ENCODE data around the gene AMZ1.

Gene AMZ1, protein sequence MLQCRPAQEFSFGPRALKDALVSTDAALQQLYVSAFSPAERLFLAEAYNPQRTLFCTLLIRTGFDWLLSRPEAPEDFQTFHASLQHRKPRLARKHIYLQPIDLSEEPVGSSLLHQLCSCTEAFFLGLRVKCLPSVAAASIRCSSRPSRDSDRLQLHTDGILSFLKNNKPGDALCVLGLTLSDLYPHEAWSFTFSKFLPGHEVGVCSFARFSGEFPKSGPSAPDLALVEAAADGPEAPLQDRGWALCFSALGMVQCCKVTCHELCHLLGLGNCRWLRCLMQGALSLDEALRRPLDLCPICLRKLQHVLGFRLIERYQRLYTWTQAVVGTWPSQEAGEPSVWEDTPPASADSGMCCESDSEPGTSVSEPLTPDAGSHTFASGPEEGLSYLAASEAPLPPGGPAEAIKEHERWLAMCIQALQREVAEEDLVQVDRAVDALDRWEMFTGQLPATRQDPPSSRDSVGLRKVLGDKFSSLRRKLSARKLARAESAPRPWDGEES

DNA sequence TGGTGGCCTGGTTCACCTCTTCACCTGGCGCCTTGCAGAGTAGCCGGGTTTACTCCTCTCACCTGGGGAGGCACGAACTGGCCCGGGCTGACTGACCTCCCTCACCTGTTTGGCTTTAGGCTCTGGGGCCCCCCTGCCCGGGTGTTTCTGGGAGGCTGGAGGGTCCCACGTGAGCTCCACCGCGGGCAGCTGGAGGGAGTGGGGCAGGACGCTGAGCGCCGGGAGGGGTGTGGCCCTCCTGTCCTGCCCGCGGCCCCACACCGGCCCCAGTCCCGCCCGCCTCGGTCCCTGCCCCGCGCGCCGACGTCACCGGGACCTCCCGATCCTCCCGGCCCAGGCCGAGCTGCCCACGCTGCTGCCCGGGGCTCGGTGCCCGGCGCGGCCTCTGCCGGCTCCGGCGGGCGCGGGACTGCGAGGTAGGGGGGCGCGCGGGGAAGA is at the start of gene AMZ1:
Gene AMZ1 (plus strand): TSS at position 322 of the 438 bp plus-strand sequence. CDS start 12,250 bp downstream, outside the sequence.
- no peak for DNase-seq

DNA sequence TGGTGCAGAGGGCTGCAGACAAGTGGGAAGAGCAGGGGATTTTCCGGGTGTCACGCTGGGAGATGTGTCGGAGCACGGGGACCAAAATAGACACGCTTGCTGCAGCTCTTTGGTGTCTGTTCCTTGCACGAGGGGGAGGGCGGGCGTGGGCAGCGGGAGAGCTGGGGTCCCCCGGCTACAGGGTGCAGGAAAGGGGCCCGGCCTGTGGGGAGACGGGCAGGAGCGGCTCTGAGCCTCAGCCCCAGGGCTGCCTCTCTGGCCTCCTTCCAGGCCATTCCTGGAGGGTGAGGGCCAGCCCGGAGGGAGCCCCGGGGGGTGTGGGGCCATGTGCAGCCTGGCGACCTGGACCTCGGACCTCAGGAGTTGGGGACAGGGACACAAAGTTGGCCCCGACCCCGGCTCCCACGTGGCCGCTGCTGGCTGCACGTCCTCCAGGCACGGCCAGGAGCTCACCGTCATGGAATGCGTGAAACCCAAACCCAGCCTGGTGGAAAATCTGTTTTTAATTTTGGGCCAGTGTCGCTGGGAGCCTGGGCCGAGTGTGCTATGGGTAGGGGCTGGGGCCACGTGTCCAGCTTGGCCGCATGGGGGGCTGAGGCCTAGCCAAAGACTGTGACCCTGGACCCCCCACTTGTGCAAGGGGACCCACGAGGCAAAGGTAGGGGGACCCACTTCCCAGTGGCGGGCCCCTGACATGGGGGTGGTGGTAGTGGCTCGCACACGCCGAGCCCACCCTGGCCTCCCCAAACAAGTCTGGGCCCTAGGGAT is 49.6 kb upstream of the AMZ1 start:
- peak; percentile 34 for DNase-seq

- no peak for DNase-seq
These were observed 48.8 kb upstream of the AMZ1 start for GRCh38 chr7:2639181-2639681.

DNA sequence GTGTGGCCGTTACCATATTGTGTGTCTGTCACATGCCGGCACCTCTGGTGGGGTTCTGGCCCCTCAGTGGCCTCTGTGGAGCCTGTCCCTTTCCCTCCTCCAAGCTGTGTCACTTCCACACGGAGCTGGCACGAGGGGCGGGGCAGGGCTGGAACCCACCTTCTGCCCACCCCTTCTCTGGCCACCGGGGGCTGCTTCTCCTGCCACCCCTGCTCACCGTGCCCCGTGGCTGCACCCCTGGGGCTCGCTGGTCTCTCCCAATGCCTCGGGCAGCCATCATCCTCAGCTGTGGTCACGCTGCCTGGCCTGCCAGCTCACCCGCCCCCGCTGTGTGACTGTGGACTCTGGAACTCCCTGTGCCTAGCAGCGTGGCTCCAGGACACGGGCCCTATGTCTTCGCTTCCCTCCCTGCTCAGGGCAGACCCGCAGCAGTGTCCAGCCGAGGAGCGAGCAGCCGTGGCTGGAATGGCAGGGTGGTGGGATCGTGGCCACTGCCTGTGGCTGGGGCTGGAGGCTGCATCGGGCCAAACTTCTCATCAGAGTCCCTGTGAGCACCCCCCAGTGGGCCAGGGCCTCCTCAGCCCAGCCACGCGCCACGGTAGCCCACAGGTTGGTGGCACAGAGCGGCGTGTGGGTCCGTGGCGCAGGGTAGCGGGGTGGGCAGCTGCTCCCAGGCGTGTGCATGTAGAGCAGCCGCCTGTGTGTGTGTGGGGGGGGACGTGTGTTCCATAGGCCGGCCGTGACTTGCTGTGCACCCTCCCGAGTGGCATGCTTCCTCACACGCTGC is 48.1 kb upstream of the AMZ1 start:
- no peak for DNase-seq

- DNase-seq = no peak
These were observed 47.5 kb upstream of the AMZ1 start for GRCh38 chr7:2640482-2640830.

GRCh38 chr7:2640846-2641316 is 47.1 kb upstream of the AMZ1 start:
- DNase-seq = no peak

DNA sequence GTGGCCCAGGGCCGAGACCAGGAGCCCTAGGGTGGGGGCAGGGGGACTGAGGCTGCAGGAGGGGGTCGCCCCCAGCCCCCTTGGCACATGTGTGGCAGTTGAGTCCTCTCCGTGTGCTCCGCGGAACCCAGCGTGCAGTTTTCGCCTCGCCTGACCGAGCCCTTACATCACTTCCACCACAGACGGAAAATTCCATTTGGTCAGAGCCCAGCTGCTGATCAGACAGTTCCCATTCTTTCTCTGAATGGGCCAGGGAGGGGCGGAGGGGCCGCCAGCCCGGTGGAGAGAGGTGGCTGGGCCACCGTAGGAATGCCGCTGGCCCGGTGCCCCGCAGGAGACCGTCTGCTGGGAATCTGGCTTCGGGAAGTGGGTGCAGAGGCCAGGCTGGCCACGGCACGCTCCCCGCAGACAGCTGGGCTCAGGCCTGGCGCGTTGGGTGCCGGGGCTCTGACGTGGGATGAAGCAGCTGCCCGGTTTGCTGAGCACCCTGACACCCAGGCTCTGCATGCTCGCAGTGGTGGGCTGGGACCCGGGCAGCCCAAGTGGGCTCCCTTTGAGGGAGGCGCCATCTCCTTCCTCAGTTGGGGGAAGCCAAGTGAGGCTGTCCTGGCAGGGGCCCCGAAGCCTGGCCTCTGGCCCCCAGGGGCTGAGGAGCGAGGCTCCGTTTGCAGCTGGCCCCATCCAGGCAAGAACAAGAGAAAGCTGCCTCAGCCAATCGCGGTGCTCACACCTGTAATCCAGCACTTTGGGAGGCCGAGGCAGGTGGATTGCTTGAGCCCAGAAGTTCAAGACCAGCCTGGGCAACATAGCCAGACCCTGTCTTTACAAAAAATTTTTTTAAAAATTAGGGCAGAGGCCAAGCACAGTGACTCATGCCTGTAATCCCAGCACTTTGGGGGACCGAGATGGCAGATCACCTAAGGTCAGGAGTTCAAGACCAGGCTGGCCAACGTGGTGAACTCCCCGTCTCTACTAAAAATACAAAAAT is 46.3 kb upstream of the AMZ1 start:
- DNase-seq = no peak

GRCh38 chr7:2643386-2644219 is 44.4 kb upstream of the AMZ1 start:
- no peak for DNase-seq

- no peak for DNase-seq
These were observed 43.8 kb upstream of the AMZ1 start for GRCh38 chr7:2644220-2644561.

GRCh38 chr7:2644562-2645273 is 43.3 kb upstream of the AMZ1 start:
- DNase-seq = no peak

GRCh38 chr7:2645274-2645868 is 42.6 kb upstream of the AMZ1 start:
- no peak for DNase-seq

DNA sequence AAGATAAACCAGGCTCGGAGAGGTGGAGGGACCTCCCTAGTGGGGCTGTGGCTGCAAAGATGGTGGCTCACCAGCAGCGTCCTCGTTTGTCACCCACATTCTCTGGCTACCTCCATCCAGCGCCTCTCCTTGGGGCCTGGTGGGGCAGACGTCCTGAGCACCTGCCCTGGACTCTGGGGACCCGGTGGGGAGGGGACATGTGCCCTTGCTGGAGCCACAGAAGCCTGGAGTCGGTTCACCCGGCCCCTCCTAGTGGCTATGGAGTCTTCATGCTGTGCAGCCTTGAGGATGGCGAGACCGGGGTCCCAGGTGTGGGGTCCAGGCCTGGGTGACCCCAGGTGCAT is 41.7 kb upstream of the AMZ1 start:
- no peak for DNase-seq

GRCh38 chr7:2646680-2647571 is 41.1 kb upstream of the AMZ1 start:
- no peak for DNase-seq

GRCh38 chr7:2647594-2648172 is 40.3 kb upstream of the AMZ1 start:
- no peak for DNase-seq

- no peak for DNase-seq
These were observed 38.7 kb upstream of the AMZ1 start for GRCh38 chr7:2649139-2649838.

GRCh38 chr7:2649991-2650390 is 38.0 kb upstream of the AMZ1 start:
- no peak for DNase-seq

DNA sequence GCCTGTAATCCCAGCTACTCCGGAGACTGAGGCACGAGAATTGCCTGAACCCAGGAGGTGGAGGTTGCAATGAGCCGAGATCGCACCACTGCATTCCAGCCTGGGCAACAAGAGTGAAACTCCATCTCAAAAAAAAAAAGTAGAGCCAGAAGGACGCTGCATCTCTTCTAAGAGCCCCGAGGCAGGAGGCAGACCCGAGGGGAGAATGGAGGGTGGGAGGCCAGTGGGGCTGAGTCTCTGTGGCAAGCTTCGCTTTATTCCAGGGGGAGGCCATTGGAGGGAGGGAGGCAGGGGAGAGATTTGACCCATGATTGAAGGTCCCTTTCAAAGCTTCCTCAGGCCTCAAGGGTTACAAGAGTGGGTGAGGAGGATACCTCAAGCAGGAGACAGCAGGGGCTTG is 37.6 kb upstream of the AMZ1 start:
- DNase-seq = no peak

DNA sequence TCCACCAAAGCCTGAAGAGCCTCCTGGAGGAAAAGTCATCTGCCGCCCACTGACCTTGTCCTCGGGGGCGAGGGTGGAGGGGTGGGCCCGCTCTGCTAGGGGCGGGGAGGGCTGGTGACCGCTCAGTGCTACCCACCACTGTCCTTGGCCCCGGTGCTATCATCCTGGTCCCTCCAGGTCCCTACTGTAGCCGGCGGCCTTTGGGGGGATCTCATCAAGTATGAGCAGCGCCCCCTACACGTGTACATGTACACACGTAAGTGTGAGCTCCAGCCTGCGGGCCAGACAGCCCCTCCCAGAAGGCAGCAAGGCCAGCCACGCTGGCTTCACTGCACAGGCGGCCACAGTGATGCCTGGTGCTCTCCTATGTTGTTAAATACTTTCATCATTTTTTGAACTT is 36.7 kb upstream of the AMZ1 start:
- no peak for DNase-seq

Data from T1000 (cell line).